Stimulated activated effector memory CD8-positive, alpha-beta T cell treated with anti-CD3 and anti-CD28 coated beads, Interleukin-12 subunit alpha, Interleukin-12 subunit beta, amount 100 ng/mL, for 72 hours (primary cell): ENCODE results near the gene SIPA1L3.

ENCODE experiments used
- ATAC-seq: fragments of 150-1000 bp; cut with Tn5 transposase; 2 replicates; pipeline ENCODE4 v1.10.0; 2021
- DNase-seq, 2 donors: peaks; one replicate each; pipeline ENCODE4 v3.0.0; 2021 to 2022; ENCODE audit warnings: low spot score in 2 of 2
- H3K27ac Mint-ChIP-seq: one replicate; pipeline ENCODE4 v1.8.0; 2022; ENCODE audit warnings: mild to moderate bottlenecking, mixed read lengths
- H3K36me3 Mint-ChIP-seq: one replicate; pipeline ENCODE4 v1.8.0; 2022; ENCODE audit warnings: mild to moderate bottlenecking, mixed read lengths
- H3K4me1 Mint-ChIP-seq: one replicate; pipeline ENCODE4 v1.8.0; 2022; ENCODE audit warnings: mixed read lengths
- H3K4me3 Mint-ChIP-seq: one replicate; pipeline ENCODE4 v1.8.0; 2022; ENCODE audit warnings: mild to moderate bottlenecking, mixed read lengths
- H3K9me3 Mint-ChIP-seq: one replicate; pipeline ENCODE4 v1.8.0; 2022; ENCODE audit warnings: mixed read lengths

Gene SIPA1L3

DNA sequence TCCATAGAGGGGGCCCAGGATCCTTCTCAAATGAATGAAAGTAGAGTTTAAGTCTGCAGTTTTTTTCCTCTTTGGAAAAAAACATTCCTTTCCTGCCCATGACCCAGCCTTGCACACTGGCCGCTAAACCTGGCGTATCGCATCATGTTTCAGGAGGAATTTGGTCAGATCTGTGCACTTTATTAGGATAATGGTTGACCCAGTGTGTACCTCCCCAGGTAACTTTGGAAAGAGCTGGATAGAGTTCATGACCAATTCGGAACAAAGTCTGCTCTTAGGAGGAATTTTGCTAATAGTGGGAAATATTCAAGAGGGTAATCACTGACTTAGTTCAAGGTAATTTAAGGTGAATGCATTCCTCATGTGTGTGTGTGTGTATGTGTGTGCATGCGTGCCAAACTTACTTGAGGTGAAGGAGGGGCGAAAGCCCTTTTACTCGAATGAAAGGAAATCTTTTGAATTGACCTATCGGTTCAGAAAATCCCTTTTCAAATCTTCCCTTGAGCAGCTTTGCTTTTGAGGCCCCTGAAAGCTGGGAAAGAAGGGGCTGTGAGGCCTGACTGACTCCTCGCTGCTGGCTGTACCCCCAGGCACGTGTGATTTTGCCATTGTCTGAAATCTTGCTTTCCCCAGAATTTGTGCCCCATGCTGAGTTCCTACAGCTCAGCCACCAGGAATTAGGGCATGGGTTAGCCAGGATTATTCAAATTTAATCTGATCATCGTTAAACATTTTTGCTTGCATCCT, 46.3 kb downstream of the SIPA1L3 start:
- Mint-ChIP-seq H3K9me3 (no peaks in the 10 kb centered on the region), H3K36me3 (peaks cover 6% of the 10 kb centered on the region), H3K27ac (no peak overlapping the region), H3K4me1 (no peaks in the 10 kb centered on the region), H3K4me3 (no peak overlapping the region)
- ATAC-seq (no peak), DNase-seq (no peak)

- Mint-ChIP-seq H3K27ac (no peak overlapping the region), H3K4me3 (no peak overlapping the region), H3K4me1 (no peaks in the 10 kb centered on the region)
These were observed 46.9 kb downstream of the SIPA1L3 start for GRCh38 chr19:37953918-37954303.

DNA sequence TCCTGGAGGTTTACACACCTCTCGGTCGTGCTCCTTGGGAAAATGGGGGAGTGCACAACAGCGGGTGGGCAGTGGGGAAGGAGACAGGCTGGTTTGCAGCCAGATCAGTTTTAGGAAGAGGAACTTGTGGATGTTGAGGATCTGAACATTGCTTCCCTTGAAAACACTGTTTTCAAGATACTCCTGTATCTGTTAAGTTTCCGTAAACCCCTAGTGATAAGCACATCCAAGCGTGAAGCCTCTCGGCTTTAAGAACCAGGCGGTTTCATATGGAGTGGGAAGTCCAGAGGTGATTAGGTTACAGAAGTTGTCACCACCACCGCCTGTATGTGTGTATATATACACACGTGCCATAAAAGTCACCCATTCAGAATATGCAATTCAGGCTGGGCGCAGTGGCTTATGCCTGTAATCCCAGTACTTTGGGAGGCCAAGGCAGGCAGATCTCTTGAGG, 47.4 kb downstream of the SIPA1L3 start:
- H3K27ac Mint-ChIP-seq, result no peak overlapping the region
- no peaks in the 10 kb centered on the region for H3K4me1 Mint-ChIP-seq
- DNase-seq (no peak), ATAC-seq (no peak)
- peaks cover 3% of the 10 kb centered on the region for H3K9me3 Mint-ChIP-seq
- H3K4me3 Mint-ChIP-seq, result no peak overlapping the region
- no peaks in the 10 kb centered on the region for H3K36me3 Mint-ChIP-seq

More at GRCh38 chr19:37953918-37954303, 46.9 kb downstream of the SIPA1L3 start:
- DNase-seq (no peak), ATAC-seq (no peak)
- H3K9me3 Mint-ChIP-seq, result peaks cover 3% of the 10 kb centered on the region
- H3K36me3 Mint-ChIP-seq, result peaks cover 1% of the 10 kb centered on the region

DNA sequence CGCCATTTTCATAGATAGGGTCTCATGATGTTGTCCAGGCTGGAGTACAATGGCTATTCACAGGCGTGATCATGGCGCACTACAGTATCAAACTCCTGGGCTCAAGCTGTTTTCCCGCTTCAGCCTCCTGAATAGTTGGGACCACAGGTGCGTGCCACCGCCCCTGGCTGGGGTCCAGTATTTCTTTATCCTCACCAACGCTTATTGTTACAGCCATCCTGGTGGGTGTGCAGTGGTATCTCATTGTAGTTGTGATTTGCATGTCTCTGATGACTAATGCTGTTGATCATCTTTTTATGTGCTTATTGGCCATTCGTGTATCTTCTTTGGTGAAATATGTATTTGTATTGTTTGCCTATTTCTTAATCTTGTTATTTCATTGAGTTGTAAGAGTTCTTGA, 49.0 kb downstream of the SIPA1L3 start:
- ATAC-seq, result no peak
- Mint-ChIP-seq H3K4me1 (no peaks in the 10 kb centered on the region), H3K27ac (no peak overlapping the region), H3K9me3 (peaks cover 3% of the 10 kb centered on the region), H3K36me3 (no peaks in the 10 kb centered on the region), H3K4me3 (no peak overlapping the region)
- DNase-seq, result no peak

DNA sequence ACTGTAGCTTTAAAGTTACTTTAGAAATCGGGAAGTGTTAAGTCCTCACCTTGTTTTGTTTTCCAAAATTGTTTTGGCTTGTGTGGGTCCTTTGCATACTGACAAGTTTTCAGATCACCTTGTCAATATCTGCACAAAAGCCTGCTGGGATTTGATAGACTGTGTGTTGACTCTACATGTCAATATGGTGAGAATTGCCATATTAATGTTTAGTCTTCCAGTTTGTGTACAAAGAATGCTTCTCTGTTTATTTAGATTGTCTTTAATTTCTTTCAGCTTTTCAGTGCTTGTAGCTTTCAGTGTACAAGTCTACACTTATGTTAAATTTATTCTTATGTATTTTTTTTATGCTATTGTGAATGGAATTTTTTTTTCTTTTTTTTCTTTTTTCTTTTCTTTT, 50.2 kb downstream of the SIPA1L3 start:
- Mint-ChIP-seq H3K9me3 (peaks cover 8% of the 10 kb centered on the region), H3K27ac (no peak overlapping the region), H3K4me3 (no peak overlapping the region), H3K4me1 (no peaks in the 10 kb centered on the region), H3K36me3 (no peaks in the 10 kb centered on the region)
- ATAC-seq (no peak), DNase-seq (no peak)

DNA sequence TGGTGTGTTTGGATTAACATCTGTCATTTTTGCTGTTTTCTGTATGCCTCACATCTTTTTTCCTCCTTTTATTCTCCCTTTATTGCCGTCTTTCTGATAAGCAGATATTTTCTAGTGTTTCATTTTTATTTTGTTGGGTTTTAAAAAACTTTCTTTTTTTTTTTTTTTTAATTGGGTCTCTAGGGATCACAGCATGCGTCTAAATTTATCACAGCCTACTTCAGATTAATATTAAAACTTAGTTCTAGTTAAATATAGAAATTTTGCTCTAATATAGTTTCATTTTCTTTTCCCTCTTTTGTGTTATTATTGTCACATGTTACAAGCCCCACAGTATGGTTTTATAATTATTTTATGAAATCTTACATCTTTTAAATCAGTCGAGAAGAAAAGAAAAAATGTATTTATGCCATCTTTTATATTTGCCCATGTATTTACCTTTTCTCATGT, 52.7 kb downstream of the SIPA1L3 start:
- Mint-ChIP-seq H3K36me3 (no peaks in the 10 kb centered on the region), H3K9me3 (peaks cover 8% of the 10 kb centered on the region), H3K4me3 (no peak overlapping the region), H3K27ac (no peak overlapping the region), H3K4me1 (no peaks in the 10 kb centered on the region)
- DNase-seq, result no peak
- ATAC-seq, result no peak

DNA sequence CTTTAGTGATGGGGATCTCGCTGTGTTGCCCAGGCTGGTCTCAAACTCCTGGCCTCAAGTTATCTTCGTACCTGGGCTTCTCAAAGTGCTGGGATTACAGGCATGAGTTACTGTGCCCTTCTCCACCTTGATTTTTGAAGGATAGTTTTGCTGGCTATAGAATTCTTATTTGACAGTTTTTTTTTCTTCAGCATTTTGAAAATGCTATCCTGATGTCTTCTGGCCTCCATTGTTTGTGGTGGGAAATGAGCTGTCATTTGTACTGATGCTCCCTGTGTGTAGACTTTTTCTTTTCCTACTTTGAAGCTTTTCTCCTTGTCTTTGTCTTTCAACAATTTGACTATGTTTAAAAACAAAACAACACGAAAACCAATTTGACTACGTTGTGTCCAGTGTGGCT, 54.2 kb downstream of the SIPA1L3 start:
- DNase-seq (no peak), ATAC-seq (no peak)
- H3K36me3 Mint-ChIP-seq, result no peaks in the 10 kb centered on the region
- no peak overlapping the region for H3K4me3 Mint-ChIP-seq
- H3K27ac Mint-ChIP-seq, result no peak overlapping the region
- H3K4me1 Mint-ChIP-seq, result peaks cover 5% of the 10 kb centered on the region
- peaks cover 8% of the 10 kb centered on the region for H3K9me3 Mint-ChIP-seq

DNA sequence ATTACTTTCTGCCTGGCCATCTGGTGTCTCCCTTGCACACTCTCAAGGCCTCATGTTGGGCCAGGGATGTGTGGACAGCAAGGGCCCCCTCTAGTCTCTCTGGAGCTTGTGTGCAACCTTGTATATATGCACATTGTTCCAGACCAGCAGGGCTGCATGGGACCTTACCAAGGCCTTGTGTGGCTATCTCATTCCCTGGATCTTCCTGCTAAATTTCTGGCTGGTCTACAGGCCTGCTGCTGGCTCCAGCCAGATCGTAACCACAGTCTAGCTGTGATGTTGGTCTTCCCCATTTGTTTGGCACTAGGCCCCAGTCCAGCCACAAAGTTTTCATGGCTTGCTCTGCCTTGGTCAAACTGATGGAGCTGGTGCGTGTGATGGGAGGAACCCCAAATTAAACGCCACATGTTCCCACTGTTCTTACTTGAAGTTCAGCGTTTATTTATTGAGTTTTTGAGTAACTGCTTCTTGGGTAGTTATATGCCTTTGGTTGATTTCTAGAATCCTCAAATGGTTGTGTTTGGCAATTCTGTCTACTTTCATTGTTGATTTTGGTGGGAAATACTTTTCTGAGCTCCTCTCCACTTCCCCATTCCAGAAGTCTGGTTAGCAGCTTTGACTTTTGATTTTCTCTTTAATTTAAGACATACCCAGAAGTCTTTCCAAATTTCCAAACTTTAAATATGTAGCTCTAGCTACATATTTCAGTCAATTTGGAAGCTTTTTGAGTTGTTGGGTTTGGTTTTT, 56.4 kb downstream of the SIPA1L3 start:
- H3K4me1 Mint-ChIP-seq, result peaks cover 9% of the 10 kb centered on the region
- H3K36me3 Mint-ChIP-seq, result no peaks in the 10 kb centered on the region
- H3K4me3 Mint-ChIP-seq, result no peak overlapping the region
- peaks cover 8% of the 10 kb centered on the region for H3K9me3 Mint-ChIP-seq
- no peak overlapping the region for H3K27ac Mint-ChIP-seq
- DNase-seq (no peak), ATAC-seq (no peak)

- H3K9me3 Mint-ChIP-seq, result peaks cover 6% of the 10 kb centered on the region
- no peaks in the 10 kb centered on the region for H3K36me3 Mint-ChIP-seq
- peaks cover 9% of the 10 kb centered on the region for H3K4me1 Mint-ChIP-seq
- H3K27ac Mint-ChIP-seq, result no peak overlapping the region
- no peak for ATAC-seq
- no peak for DNase-seq
- no peak overlapping the region for H3K4me3 Mint-ChIP-seq
These were observed 57.1 kb downstream of the SIPA1L3 start for GRCh38 chr19:37964109-37964508.

- no peak for ATAC-seq
- no peak for DNase-seq
These were observed 59.2 kb downstream of the SIPA1L3 start for GRCh38 chr19:37966211-37966661.

DNA sequence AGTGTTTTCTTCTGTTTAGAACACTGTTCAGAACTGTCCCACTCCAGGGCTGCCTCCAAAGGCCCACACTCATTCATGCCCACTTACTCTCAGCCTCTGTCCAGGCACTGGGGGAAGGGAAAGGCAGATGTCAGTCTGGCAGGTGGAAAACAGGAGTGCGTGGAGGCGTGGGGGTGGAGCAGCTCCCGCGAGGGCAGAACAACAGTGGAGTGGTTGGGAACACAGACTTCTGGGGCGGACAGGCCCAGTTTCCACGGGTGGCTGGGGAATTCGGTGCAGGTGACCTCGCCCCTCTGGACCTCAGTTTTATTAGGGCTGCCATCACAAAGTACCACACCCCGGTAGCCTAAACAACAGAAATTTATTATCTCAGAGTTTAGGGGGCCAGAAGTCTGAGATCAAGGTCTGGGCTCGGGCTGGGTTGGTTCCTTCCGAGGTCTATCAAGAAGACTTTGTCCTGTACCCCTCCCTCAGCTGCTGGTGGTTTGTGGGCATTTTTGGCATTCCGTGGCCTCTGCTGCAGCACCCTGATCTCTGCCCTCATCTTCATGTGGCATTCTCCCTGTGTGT, 59.7 kb downstream of the SIPA1L3 start:
- H3K27ac Mint-ChIP-seq, result no peak overlapping the region
- H3K4me3 Mint-ChIP-seq, result no peak overlapping the region
- peaks cover 9% of the 10 kb centered on the region for H3K4me1 Mint-ChIP-seq

More at GRCh38 chr19:37966211-37966661, 59.2 kb downstream of the SIPA1L3 start:
- Mint-ChIP-seq H3K4me3 (no peak overlapping the region), H3K27ac (no peak overlapping the region), H3K4me1 (peaks cover 9% of the 10 kb centered on the region), H3K9me3 (peaks cover 10% of the 10 kb centered on the region), H3K36me3 (no peaks in the 10 kb centered on the region)

GRCh38 chr19:37969695-37970094, 62.7 kb downstream of the SIPA1L3 start:
- Mint-ChIP-seq H3K4me3 (no peak overlapping the region), H3K36me3 (no peaks in the 10 kb centered on the region), H3K9me3 (peaks cover 7% of the 10 kb centered on the region), H3K27ac (no peak overlapping the region), H3K4me1 (peaks cover 17% of the 10 kb centered on the region)
- ATAC-seq (no peak), DNase-seq (no peak)

More for the DNA sequence above, 59.7 kb downstream of the SIPA1L3 start:
- ATAC-seq (no peak), DNase-seq (no peak)
- H3K36me3 Mint-ChIP-seq, result no peaks in the 10 kb centered on the region
- H3K9me3 Mint-ChIP-seq, result peaks cover 7% of the 10 kb centered on the region

DNA sequence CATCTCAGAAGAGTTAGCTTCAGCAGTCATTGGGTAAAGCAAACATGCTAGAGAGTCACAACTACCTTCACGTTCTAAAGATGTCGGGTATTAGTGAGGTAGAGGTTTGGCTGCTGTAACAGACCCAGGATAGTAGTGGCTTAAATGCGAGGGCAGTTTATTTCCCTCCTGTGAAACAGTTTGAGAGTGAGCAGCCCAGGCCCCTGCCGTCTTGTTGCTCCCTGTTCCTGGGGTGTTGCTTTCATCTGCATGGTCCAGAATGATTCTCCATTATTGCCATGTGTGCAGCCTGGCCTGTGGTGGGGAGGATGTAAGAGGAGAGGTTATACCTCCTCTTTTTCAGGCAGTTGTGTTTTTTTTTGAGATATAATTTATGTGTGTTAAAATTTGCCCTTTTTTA, 63.7 kb downstream of the SIPA1L3 start:
- ATAC-seq, result no peak
- Mint-ChIP-seq H3K9me3 (peaks cover 7% of the 10 kb centered on the region), H3K4me1 (peaks cover 24% of the 10 kb centered on the region), H3K27ac (no peak overlapping the region), H3K36me3 (no peaks in the 10 kb centered on the region), H3K4me3 (no peak overlapping the region)
- DNase-seq, result no peak

GRCh38 chr19:37972803-37973202, 65.8 kb downstream of the SIPA1L3 start:
- H3K36me3 Mint-ChIP-seq, result no peaks in the 10 kb centered on the region
- H3K9me3 Mint-ChIP-seq, result peaks cover 7% of the 10 kb centered on the region
- no peak overlapping the region for H3K27ac Mint-ChIP-seq

GRCh38 chr19:37973666-37974065, 66.7 kb downstream of the SIPA1L3 start:
- Mint-ChIP-seq H3K4me3 (no peak overlapping the region), H3K4me1 (peaks cover 16% of the 10 kb centered on the region), H3K36me3 (no peaks in the 10 kb centered on the region), H3K9me3 (peaks cover 7% of the 10 kb centered on the region), H3K27ac (peak overlapping the region; percentile 10)
- peak; percentile 60 for ATAC-seq
- no peak for DNase-seq

More at GRCh38 chr19:37972803-37973202, 65.8 kb downstream of the SIPA1L3 start:
- peaks cover 16% of the 10 kb centered on the region for H3K4me1 Mint-ChIP-seq
- H3K4me3 Mint-ChIP-seq, result no peak overlapping the region
- no peak for DNase-seq
- ATAC-seq, result no peak
